Measurements from ENCODE around the gene ABHD17A.
A peak's percentile ranks its signal among the peaks of the same experiment; 100 is the strongest.

Gene ABHD17A

DNA sequence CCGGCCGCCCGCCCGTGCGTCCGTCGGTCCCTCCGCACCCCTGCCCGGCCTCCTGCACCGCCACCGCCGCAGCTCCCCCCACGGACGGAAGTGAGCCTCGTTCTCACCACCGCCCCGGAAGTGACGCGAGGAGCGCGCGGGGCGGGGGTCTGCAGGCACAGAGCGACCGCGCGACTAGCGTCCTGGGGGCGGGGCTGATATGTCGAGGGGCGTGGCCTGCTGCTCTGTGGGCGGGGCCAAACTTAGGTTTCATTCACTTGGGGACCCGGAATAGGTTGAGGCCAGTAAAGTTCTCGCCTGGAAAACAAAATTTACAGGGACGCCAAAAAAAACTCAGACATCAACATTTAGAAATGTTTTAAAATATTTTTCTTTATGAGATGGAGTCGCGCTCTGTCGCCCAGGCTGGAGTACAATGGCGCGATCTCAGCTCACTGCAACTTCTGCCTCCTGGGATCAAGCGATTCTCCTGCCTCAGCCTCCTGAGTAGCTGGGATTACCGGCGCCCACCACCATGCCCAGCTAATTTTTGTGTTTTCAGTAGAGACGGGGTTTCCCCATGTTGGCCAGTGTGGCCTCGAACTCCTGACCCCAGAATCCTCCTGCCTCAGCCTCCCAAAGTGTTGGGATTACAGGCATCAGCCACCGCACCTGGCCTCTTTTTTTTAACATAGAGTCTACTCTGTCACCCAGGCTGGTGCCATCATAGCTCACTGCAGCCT lies at the start of gene ABHD17A:
ABHD17A (minus strand) TSS at position 99 of the 722 bp plus-strand sequence. CDS start 3,930 bp downstream, outside the sequence.
- peak; percentile 93 for DNase-seq (ENCODE audit: low spot score)

DNA sequence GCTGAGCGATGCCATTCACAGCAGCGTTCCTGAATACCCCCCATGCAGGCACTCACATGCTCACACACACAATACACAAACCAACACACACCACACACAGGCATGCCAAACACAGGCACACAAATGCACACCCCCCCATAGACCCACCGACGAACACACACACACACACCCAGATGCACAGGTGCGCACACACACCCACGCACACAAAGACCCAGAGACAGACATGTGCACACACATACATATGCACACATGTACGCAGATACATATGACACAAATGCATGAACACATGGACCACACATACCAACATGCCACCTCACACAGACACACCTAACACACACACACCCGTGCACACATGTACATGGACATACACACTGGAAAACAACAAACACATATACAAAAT lies 48.6 kb upstream of the ABHD17A start:
- no peak for DNase-seq (ENCODE audit: low spot score)

DNA sequence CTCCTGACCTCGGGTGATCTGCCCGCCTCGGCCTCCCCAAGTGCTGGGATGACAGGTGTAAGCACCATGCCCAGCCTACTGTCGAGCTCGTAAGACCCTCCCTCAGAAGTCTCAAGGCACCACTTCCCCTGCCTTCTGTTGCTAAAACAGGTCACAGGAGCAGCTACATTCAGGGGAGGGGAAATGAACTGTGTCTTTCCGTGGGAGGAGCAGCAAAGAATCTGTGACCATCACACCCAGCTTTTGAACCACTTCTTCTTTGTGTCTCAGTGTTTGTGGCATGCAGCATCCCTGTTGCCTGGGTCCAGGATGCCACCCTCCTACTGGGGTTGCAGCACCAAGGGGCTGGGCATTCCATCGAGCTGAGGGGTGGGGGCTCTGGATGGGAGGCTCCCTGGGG lies 47.9 kb upstream of the ABHD17A start:
- no peak for DNase-seq (ENCODE audit: low spot score)

DNA sequence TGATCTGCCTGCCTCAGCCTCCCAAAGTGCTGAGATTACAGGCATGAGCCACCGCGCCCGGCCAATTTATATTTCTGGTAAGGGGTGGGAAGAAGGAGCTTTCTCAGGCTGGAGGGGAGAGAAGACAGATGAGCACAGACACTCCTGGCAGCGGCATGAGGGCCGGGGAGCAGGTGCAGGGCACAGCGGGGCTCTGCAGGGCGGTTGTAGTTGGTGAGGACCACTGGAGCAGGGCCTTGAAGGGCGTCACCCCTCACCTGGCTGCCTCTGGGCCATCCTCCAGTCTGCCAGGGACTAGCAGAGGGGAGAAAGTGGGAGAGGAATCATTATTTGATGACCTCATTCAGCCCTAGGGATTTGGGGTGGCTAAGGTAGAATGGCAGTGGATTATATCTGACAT lies 47.1 kb upstream of the ABHD17A start:
- no peak for DNase-seq (ENCODE audit: low spot score)

DNA sequence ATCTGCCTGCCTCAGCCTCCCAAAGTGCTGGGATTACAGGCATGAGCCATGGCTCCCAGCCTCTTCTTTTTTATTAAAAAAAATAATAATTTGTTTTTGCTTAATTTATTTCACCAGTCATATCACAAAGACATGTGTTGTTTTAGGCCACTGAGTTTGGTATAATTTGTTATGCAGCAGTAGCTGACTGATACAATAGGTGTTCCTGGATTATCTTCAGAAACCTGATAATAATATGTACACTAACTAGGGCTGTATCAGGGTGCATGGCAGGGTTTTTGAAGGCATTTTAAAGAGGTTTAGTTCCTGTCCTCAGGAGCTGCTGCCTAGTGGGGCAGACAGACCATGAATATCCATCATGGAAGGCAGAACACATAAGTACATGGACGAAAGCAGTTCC lies 46.1 kb upstream of the ABHD17A start:
- no peak for DNase-seq (ENCODE audit: low spot score)

DNA sequence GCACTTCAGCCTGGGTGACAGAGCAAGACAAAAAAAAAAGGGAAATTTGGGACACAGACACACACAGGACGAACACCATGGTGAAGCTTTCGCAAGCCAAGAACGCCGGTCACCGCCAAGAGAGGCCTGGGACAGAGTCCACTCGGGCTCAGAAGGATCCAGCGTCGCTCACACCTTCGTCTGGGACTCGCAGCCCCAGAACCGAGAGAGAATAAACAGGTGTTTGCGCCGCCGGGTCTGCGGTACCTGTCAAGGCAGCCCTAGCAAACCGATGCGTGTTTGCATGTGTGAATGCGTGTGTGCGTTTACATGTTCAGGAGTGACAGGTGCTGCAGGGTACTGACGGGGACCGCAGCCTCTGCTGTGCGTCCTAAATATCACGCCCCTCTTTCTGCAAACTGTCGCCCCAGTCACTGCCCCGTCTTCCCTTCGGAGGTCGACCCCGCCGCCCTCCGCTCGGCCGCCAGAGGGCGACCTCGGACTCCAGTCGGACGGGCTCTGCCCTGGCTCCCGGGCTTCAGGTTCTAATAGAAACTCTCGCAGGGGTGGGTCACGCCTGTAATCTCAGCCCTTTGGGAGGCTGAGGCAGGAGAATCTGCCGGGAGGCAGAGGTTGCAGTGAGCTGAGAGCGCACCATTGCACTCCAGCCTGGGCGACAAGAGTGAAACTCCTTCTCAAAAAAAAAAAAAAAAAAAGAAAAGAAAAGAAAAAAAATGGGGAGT lies 43.9 kb upstream of the ABHD17A start:
- DNase-seq (ENCODE audit: low spot score): peak; percentile 76

DNA sequence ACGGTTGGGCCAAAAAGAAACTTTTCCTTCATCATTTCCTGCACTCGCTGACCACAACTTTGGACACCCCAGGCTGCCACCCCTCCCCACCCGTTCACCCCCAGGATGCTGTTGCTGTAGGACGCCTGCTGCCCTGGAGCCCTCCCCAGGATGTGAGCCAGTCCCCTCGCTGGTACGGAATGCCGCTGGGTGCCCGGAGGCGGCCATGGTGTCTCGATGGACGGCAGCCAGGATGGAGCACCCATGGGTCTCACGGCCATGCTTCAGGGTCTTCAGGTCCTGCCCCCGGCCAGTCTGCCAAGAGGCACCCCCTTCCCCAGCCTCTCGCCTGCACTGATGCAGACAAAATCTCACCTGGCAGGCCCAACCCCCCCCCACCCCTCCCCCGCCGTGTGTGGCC lies 40.2 kb upstream of the ABHD17A start:
- no peak for DNase-seq (ENCODE audit: low spot score)

DNA sequence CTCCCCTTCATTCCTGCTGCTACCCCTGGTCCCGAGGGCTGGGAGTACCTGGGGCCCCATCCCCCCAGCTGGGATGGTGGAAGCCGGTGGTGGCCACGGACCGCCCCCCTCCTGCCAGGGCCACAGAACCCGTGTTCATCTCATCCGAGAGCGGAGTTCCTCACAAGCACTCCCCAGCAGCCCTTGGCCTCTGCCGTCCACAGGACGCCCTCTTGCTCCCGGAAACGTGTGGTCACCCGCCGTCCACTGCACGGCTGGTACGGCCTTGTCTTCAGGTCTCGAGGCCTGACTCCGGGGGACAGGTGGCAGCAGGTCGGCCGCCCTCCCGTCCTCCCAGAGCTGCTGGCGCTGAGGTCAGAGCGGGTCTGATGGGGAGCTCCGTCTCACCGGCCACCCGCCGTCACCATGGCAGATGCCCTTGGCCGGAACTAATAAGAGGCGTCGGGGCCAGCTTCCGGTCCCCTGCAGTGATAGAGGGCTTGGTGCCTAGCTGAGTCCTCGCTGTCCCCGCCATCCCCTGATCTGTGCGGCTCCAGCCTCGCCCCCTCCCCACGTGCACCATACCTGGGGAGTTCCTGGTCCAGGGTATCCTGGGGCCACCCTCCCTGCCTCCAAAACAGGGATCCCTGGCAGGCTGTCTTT lies 39.1 kb upstream of the ABHD17A start:
- no peak for DNase-seq (ENCODE audit: low spot score)

DNA sequence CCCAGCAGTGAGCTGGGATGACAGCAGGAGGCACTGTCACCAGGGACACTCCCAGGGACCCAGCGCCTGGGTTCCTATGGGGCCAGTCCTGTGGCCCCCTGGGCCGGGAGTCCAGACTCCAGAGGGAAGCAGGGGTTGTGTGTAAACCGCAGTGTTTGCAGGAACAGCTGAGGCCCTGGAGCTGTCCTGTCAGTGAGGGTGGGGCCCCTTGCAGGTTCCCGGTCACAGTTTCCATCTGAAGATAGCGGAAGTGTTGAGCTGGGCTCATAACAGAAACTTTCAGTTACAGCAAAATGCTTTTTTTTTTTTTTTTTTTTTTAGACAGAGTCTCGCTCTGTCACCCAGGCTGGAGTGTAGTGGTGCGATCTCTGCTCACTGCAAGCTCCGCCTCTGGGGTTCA lies 38.0 kb upstream of the ABHD17A start:
- DNase-seq (ENCODE audit: low spot score): no peak

DNA sequence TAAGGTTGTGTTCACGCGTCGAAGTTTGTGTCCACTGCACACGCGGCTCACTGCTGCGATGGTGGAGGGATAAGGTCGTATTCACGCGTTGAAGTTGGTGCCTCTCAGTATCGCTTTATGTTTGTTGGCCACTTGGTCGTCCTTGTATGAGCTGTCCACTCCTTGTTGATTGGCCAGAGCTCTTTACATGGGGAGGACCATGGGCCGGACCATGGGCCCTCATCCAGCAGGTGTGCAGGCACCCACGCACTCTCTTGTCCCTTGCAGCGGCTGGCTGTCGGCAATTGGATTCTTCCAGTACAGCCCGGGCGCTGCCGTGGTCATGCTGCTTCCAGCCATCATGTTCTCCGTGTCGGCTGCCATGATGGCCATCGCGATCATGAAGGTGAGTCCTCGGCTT lies 37.5 kb upstream of the ABHD17A start:
- no peak for DNase-seq (ENCODE audit: low spot score)

DNA sequence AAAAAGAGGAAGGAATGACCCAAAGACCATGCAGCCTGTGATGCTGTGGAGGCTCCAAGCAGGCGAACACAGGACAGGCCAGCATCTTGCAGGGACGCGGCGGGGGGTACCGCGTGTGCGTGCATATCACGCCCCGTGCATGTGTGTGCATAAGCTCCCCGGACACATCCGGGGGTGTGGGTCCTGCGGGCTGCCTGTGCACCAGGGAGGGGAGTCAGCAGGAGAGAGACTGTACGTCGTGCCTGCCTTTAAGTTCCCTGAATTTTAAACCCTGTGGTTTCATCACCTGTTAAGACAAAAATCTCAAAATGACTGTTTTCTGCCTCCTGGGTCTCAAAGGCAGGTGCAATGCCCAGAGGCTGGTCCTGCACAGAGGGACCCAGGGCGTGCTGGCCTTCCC lies 36.5 kb upstream of the ABHD17A start:
- no peak for DNase-seq (ENCODE audit: low spot score)

DNA sequence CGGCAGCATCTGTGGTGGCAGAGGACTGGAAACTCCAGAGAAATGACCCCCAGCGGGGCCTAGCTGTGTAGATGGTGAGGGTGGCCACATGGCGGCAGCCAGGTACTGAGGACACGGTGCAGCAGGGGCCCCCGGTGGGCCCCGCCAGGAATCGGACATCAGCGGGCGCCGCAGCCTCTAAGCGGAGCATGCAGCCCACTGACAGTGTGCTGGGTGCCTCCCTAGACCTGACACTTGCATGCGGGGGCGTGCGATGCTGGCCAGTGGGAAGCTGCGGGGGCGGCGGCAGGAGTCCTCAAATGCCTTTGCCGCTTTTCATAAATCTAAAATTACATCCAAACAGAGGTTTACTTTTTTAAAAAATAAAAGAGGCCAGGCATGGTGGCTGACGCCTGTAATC lies 36.0 kb upstream of the ABHD17A start:
- no peak for DNase-seq (ENCODE audit: low spot score)

DNA sequence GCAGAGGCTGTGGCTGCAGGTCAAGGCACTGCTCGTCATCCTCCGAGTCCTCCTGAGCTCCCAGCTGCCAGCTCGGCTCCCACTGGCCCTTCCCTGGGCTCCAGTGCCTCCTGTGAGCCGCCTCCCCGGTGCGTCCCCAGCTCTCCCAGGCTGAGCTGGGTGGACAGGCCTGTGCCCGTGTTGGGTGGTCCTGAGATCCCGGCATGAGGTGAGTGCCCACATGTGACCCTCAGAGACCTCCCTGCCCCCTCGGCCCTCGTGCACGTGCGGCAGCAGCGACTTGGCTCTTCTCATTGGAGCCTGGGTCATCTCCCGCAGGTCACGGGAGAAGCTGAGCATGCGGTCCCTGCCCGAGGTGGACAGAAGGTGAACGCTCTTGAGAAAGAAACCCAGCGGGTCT lies 35.3 kb upstream of the ABHD17A start:
- no peak for DNase-seq (ENCODE audit: low spot score)

DNA sequence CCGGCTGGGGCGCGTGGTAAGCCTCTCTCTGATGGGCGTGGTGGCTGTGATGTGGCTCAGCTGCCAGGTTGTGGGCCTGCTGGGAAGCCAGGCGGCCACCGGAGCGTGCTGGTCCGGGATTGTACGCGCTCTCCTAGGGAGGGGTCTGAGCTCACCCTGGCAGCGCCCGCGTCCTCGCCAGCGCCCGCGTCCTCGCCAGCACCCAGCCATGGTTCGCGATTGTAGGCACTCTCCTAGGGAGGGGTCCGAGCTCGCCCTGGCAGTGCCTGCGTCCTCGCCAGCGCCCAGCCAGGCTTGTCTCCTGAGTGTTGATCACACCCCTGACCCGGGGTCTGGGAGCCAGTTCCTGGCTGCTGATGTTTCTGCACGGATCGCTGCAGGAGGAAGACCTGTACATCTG lies 33.7 kb upstream of the ABHD17A start:
- DNase-seq (ENCODE audit: low spot score): no peak

DNA sequence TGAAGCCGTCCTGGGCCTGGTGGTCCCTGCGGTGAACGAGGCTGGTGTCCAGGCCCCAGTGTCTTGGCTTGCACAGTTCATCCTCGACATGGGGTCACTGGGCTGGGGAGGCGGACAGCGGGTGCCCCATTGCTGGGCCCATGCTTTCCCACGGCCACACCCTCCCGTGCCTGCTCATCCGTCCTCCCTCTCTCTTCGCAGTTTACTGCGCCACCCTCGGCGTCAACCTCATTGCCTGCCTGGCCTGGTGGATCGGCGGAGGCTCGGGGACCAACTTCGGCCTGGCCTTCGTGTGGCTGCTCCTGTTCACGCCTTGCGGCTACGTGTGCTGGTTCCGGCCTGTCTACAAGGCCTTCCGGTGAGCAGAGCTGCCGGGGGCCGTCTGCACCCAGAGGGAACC lies 32.6 kb upstream of the ABHD17A start:
- DNase-seq (ENCODE audit: low spot score): no peak

DNA sequence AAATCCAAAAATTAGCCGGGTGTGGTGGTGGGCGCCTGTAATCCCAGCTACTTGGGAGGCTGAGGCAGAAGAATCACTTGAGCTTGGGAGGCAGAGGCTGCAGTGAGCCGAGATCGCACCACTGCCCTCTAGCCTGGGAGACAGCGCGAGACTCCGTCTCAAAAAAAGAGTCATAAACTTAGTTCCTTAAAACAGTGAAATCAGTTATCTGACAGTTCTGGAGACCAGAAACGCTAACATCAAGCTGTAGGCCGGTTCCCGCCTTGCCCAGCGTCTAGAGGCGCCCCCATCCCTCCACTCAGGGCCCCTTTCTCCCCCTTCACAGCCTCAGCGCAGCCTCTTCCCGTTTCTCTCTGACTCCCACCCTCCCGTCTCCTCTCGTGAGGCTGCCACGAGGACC lies 31.9 kb upstream of the ABHD17A start:
- DNase-seq (ENCODE audit: low spot score): no peak

DNA sequence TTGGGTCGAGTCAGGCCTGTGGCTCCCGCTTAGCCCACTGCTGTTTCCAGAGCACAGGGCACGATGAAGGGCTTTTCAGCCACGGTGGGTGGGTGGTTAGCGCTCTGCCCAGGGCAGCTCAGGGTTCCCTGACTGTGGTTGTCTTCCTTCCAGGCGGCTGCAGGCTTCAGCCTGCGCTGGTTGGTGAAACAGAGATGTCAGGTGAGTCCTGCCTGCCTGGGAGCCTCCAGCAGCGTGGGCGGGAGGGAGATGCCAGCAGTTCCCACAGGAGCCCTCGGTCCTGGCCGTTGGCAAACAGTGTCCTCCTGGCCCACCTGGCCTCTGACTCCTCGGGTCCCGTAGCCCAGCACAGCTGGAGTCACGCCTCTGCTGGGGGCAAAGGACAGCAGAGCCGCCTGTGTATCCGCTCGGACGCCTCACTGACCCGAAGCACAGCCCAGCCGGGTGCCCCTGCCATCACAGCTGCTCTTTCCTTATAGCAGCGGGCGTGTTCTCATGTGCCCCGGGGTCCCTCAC lies 29.6 kb upstream of the ABHD17A start:
- no peak for DNase-seq (ENCODE audit: low spot score)

DNA sequence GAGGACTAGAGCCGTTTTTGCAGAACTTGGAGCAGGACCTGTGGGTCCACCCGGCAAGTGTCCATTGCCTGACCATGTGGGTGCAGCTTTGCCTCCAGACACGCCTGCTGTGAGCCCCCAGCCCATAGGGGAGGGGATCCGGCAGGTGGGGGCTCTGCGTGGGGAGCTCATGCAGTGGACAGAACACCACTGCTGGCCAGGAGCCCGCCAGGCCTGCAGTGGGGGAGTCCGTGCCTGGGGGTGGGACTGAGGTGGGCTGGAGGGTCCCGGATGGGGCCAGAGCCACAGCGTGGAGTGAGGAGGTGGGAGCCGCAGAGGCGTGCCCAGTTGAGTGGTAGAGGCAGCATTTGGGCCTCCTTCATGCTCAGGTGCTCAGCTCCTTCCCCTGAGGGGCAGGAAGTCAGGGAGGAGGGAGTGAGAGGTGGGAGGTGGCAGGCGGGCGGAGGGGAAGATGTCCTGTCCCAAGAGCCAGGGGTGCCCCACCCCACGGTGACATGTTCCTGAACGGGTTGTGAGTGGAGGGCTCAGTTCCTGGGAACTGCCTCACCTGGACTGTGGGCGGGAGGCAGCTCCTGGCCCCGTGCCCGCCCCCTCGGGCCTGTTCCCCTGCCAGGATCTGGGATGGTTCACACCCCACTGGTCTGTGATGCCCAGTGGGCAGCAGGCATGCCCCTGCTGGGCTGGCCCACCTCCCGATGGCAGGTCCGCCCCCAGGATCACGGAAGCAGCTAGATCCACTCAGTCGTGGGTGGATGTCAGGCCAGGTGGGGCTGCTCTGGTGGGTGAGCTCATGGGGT lies 28.7 kb upstream of the ABHD17A start:
- no peak for DNase-seq (ENCODE audit: low spot score)

DNA sequence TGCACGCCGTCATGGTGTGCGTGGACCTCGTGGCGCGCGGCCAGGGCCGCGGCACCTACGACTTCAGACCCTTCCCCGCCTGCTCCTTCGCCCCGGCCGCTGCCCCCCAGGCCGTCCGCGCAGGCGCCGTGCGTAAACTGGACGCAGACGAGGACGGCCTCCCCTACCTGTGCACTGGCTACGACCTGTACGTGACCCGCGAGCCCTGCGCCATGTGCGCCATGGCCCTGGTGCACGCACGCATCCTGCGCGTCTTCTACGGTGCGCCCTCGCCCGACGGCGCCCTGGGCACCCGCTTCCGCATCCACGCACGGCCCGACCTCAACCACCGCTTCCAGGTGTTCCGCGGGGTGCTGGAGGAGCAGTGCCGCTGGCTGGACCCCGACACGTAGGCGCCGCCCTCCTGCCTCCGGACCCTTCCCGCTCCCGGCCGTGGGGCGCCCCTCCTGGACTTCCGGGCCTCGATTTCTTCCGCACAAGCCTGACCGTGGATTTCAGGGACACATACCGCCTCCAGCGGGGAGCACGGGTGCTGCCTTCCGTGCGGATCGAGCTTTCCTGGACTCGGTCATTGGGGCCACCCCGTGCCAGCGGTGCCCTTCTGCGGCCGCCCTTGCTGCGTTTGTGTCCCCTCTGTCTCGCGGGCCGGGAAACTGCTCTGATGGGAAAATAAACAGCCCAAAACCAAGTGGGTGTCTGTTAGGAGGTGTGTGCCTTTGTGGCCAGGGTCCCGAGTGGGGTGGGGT lies 27.6 kb upstream of the ABHD17A start:
- no peak for DNase-seq (ENCODE audit: low spot score)

DNA sequence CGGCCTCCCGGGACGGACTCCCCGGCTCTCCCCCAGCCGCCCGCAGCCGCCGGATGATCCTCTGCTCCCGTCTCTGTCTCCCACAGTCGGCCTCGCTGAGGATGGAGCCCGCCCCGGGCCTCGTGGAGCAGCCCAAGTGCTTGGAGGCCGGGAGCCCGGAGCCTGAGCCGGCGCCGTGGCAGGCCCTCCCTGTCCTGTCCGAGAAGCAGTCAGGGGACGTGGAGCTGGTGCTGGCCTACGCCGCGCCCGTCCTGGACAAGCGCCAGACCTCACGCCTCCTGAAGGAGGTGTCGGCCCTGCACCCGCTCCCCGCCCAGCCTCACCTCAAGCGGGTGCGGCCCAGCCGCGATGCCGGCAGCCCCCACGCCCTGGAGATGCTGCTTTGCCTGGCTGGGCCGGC lies 26.7 kb upstream of the ABHD17A start:
- no peak for DNase-seq (ENCODE audit: low spot score)

DNA sequence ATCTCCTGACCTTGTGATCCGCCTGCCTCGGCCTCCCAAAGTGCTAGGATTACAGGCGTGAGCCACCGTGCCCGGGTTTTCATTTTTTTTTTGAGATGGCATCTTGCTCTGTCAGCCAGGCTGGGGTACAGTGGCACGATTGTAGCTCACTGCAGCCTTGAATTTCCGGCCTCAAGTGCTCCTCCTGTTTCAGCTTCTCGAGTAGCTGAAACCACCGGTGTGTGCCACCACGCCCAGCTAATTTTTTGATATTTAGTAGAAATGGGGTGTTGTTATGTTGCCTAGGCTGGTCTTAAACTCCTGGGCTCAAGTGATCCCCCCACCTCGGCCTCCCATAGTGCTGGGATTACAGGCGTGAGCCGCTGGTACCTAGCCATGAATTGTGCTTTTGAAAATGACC lies 25.8 kb upstream of the ABHD17A start:
- DNase-seq (ENCODE audit: low spot score): no peak

DNA sequence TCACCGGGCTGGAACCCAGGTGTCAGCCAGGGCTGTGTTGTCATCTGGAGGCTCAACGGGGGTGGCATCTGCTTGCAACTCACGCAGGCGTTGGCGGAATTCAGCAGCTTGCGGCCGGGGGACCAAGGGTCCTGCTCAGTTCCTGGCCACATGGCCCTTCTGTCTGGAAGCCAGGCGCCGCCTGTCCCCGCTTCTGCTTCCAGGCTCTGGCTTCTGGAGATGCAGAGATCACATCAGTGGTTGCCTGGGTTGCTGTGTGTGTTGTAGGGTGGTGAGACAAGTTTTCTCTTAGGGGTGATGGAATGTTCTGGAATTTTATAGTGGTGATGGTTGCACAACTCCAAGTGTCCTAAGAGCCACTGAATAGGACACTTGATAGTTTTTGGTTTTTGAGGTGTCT lies 24.9 kb upstream of the ABHD17A start:
- DNase-seq (ENCODE audit: low spot score): no peak

Measured in kidney capillary endothelial cell (primary cell).